PC-9 (cell line): Measurements from ENCODE around the gene C2CD5. TPM values are rescaled to one million over a fixed set of nuclear protein-coding genes. Genes with fewer than 3 reads are reported as not detected.

Experiments
- BruUV-seq: library from RNA; stranded (reverse); fragments of 400-500 nt; replicated peaks from 2 replicates; lab custom pipeline; 2021; lab: Mats Ljungman, UMichigan
- CTCF ChIA-PET: fragments of 300-600 bp; sonication (Branson Sonifier 250); formaldehyde crosslinking; loops from one replicate; lab custom pipeline; 2022; ENCODE audit warnings: antibody characterized with exemption; lab: Charles Lee
- POLR2A ChIA-PET: fragments of 300-600 bp; sonication (Branson Sonifier 250); formaldehyde crosslinking; loops from one replicate; lab custom pipeline; 2022; ENCODE audit warnings: antibody characterized with exemption; ENCODE audit not compliant: unreplicated experiment; lab: Charles Lee
- DNase-seq, 2 experiments: peaks; one replicate each; pipeline versions ENCODE4 v3.0.0 to v3.0.0-alpha.2; 2015 to 2022; ENCODE audit warnings: mixed read lengths in 1 of 2
- H2AFZ ChIP-seq: fragments of 200-600 bp; sonication (generic); 2 replicates; pipeline ENCODE4 v1.8.1; 2017; ENCODE audit warnings: antibody characterized with exemption
- H3F3A ChIP-seq: fragments of 200-600 bp; sonication (generic); 2 replicates; pipeline ENCODE4 v1.8.1; 2017; ENCODE audit warnings: antibody characterized with exemption, mild to moderate bottlenecking, low read depth; ENCODE audit not compliant: insufficient read depth
- H3K27ac ChIP-seq: fragments of 200-600 bp; sonication (generic); 2 replicates; pipeline ENCODE4 v1.6.1; 2016; ENCODE audit warnings: mixed run types
- H3K27me3 ChIP-seq: fragments of 200-600 bp; sonication (generic); 2 replicates; pipeline ENCODE4 v1.6.1; 2016; ENCODE audit warnings: low read depth, mixed run types; ENCODE audit not compliant: insufficient read depth
- H3K36me3 ChIP-seq: fragments of 200-600 bp; sonication (generic); 2 replicates; pipeline ENCODE4 v1.6.1; 2016; ENCODE audit warnings: low read depth, mixed run types
- H3K4me1 ChIP-seq: fragments of 200-600 bp; sonication (generic); replicated peaks from 2 replicates; pipeline ENCODE4 v1.6.1; 2016; ENCODE audit warnings: mixed run types; ENCODE audit not compliant: insufficient read depth
- H3K4me2 ChIP-seq: fragments of 200-600 bp; sonication (generic); 2 replicates; pipeline ENCODE4 v1.6.1; 2017; ENCODE audit warnings: mixed run types
- H3K4me3 ChIP-seq: fragments of 200-600 bp; sonication (generic); 2 replicates; pipeline ENCODE4 v1.6.1; 2016; ENCODE audit warnings: mixed run types
- H3K79me2 ChIP-seq: fragments of 200-600 bp; sonication (generic); 2 replicates; pipeline ENCODE4 v1.6.1; 2017; ENCODE audit warnings: low read depth, mixed run types
- H3K9me2 ChIP-seq: fragments of 200-600 bp; sonication (generic); 2 replicates; pipeline ENCODE4 v1.8.1; 2017; ENCODE audit warnings: mild to moderate bottlenecking; ENCODE audit not compliant: insufficient read depth
- H3K9me3 ChIP-seq: fragments of 200-600 bp; sonication (generic); 2 replicates; pipeline ENCODE4 v1.8.1; 2016; ENCODE audit warnings: low read depth; ENCODE audit not compliant: insufficient read depth
- H4K20me1 ChIP-seq: fragments of 200-600 bp; sonication (generic); 2 replicates; pipeline ENCODE4 v1.8.1; 2017; ENCODE audit not compliant: insufficient read depth
- CTCF ChIP-seq: fragments of 200-600 bp; sonication (generic); conservative IDR thresholded peaks from 2 replicates; pipeline ENCODE4 v1.6.1; 2017; ENCODE audit warnings: mixed run types, antibody characterized with exemption, mild to moderate bottlenecking, moderate library complexity
- EZH2 ChIP-seq: fragments of 200-600 bp; sonication (generic); IDR thresholded peaks from 2 replicates; pipeline ENCODE4 v1.8.0; 2017; ENCODE audit warnings: antibody characterized with exemption, low read depth
- intact Hi-C: fragments of 100-400 bp; cut with micrococcal nuclease; formaldehyde crosslinking; loops from one replicate; pipeline ENCODE4 v1.10.0; 2022; ENCODE audit not compliant: unreplicated experiment
- total RNA-seq: library from RNA; stranded (reverse); gene quantifications from 2 replicates; pipeline ENCODE4 v1.2.3, GENCODE V29; 2021

C2CD5 gene
- total RNA-seq, 1 experiment from 2014 or later, result 28.6 TPM

GRCh38 chr12:22414742-22415141 is 129.6 kb downstream of the C2CD5 start:
- TF ChIP-seq CTCF (no peak), EZH2 (no peak)
- H3K4me3 ChIP-seq, result no peak overlapping the region
- no TSS peak for BruUV-seq
- H3K4me2 ChIP-seq, result peak overlapping the region; percentile 59
- peaks cover 60% of the 10 kb centered on the region for H3K4me1 ChIP-seq
- H3K79me2 ChIP-seq, result no peaks in the 10 kb centered on the region
- peak overlapping the region; percentile 61 for H3K27ac ChIP-seq
- peaks cover 41% of the 10 kb centered on the region for H3F3A ChIP-seq
- no peaks in the 10 kb centered on the region for H3K36me3 ChIP-seq
- H3K27me3 ChIP-seq, result no peaks in the 10 kb centered on the region
- ChIA-PET CTCF (interaction anchor here (0.7 kb wide), 1 partner anchor 45 kb away, joined by 25 read pairs; no protein-coding TSS in a partner anchor), POLR2A (no interaction called here)
- intact Hi-C loops, result loop anchor here (10.0 kb wide), 1 partner anchor 140 kb away; no protein-coding TSS in a partner anchor
- H2AFZ ChIP-seq, result no peak overlapping the region
- no peak for DNase-seq
- peaks cover 3% of the 10 kb centered on the region; the same call in 1 of the 2 replicates for H3K9me3 ChIP-seq
- no peaks in the 10 kb centered on the region for H4K20me1 ChIP-seq
- H3K9me2 ChIP-seq, result no peaks in the 10 kb centered on the region

- POLR2A ChIA-PET, result no interaction called here
Measured at GRCh38 chr12:22413592-22413991, 130.8 kb downstream of the C2CD5 start.

GRCh38 chr12:22412581-22412980 is 131.8 kb downstream of the C2CD5 start:
- ChIA-PET CTCF (interaction anchor here (0.7 kb wide), 1 partner anchor 327 kb away, joined by 10 read pairs; no protein-coding TSS in a partner anchor), POLR2A (no interaction called here)
- H3K9me3 ChIP-seq, result peaks cover 10% of the 10 kb centered on the region
- H3K36me3 ChIP-seq, result no peaks in the 10 kb centered on the region
- H3K4me1 ChIP-seq, result peaks cover 71% of the 10 kb centered on the region
- intact Hi-C loops, result loop anchor here (10.0 kb wide), 1 partner anchor 138 kb away; no protein-coding TSS in a partner anchor
- H3K79me2 ChIP-seq, result no peaks in the 10 kb centered on the region
- no peaks in the 10 kb centered on the region for H3K9me2 ChIP-seq
- no peaks in the 10 kb centered on the region for H4K20me1 ChIP-seq
- no peak overlapping the region for H3K27ac ChIP-seq
- H2AFZ ChIP-seq, result no peak overlapping the region
- BruUV-seq, result no TSS peak
- H3K4me2 ChIP-seq, result no peak overlapping the region
- TF ChIP-seq CTCF (no peak), EZH2 (no peak)
- H3F3A ChIP-seq, result peaks cover 51% of the 10 kb centered on the region
- H3K27me3 ChIP-seq, result no peaks in the 10 kb centered on the region
- H3K4me3 ChIP-seq, result no peak overlapping the region
- no peak for DNase-seq

More at GRCh38 chr12:22413592-22413991, 130.8 kb downstream of the C2CD5 start:
- H3K79me2 ChIP-seq, result no peaks in the 10 kb centered on the region
- CTCF ChIA-PET, result no interaction called here
- no peaks in the 10 kb centered on the region for H3K27me3 ChIP-seq
- no peaks in the 10 kb centered on the region for H3K36me3 ChIP-seq
- peaks cover 71% of the 10 kb centered on the region for H3K4me1 ChIP-seq
- no peak overlapping the region for H3K27ac ChIP-seq
- peaks cover 7% of the 10 kb centered on the region for H3K9me3 ChIP-seq
- no peak for TF ChIP-seq CTCF
- no peak for TF ChIP-seq EZH2
- DNase-seq, result no peak
- no peak overlapping the region for H2AFZ ChIP-seq
- no peak overlapping the region for H3K4me3 ChIP-seq
- peaks cover 51% of the 10 kb centered on the region for H3F3A ChIP-seq
- no TSS peak for BruUV-seq
- H4K20me1 ChIP-seq, result no peaks in the 10 kb centered on the region
- no peak overlapping the region for H3K4me2 ChIP-seq
- no peaks in the 10 kb centered on the region for H3K9me2 ChIP-seq
- intact Hi-C loops, result loop anchor here (10.0 kb wide), 1 partner anchor 139 kb away; no protein-coding TSS in a partner anchor
